Fibroblast of upper back skin (primary cell): ENCODE results near the gene PLEKHG4B.
A peak's percentile ranks its signal among the peaks of the same experiment; 100 is the strongest.
"Not testable (repeated sequence)": the region's sequence is repeated elsewhere in the genome, so short reads cannot be mapped to it uniquely, and the experiment has no call there.

Experiments used
- DNase-seq: peaks from one replicate; pipeline ENCODE4 v3.0.0-alpha.2; 2013

Gene PLEKHG4B

DNA sequence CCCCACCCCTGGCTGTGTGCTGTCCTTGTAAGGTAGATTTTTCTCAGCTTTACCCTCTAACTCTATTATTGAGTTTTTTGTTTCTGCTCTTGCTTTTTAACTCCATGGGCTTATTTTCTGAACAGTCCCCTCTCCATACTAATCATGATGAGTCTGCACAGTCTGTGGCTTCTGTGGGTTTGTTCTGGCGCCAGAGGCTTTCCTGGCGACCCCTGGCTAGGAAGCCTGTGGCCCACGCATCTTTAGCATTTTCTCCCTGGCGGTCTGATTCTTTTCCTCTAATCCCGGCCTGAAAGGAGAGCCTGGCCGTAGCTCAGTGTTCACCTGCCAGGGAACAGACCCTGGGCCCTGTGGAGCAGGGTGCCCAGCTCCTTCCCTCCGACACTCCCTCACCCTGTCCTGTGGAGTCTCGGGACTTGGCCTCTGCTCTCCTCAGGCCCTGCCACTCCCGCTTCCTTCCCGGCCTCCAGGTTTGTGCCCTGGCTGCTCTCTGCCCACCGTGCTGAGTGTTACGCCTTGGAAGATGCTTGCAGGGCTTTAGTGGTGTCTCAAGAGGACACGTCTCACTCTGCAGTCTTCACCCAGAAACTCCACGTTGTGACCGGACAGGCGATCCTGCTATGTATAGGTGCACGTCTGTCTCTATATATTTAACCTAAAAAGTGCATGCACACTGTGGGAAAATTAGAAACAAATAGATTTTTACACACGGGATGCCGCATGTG, 67.6 kb downstream of the PLEKHG4B start:
- DNase-seq: peak; percentile 90

GRCh38 chr5:160173-160510, 68.2 kb downstream of the PLEKHG4B start:
- DNase-seq: peak; percentile 38

DNA sequence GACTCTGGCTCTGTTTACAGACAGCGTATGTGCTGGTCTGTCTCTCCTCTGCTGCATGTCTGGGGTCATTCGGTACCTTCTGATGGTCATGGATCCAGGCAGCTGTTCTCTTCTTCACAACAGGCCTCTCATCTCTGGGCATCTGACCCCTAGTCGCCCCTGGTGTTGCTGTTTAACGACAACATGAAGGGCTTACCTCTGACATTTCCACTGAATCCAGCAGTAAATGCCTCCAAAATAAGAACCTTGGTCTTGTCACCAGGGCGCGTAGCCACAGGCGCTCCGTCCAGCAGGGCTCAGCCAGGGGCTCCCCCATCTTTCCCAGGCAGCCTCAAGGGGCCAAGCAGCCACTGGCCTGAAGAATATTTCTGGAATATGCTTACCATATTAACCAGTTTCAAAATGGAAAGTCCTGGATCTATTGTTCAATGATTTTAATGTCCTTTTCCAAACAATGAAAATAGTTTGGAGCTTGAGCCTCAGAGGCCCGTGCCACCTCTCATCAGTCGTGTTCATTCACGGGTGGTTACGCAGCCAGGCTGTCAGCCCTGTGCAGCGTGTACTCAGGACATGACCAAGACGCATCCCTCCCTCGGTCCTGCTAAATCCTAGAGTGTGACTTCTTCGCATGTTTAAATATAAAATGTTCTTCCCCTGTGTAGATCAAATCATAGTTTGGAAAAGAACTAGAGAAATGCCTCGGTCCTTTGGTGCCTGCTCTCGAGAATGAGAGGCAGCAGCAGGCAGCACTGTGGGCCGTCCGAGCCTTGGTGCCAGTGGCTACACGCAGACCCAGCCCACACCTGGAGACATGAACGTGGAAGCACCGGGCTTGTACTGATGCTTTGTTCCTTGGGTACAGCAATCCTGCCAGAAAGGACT, 69.2 kb downstream of the PLEKHG4B start:
- DNase-seq: no peak

- no peak for DNase-seq
Observed at GRCh38 chr5:161803-162110, 69.8 kb downstream of the PLEKHG4B start.

GRCh38 chr5:162190-162564, 70.2 kb downstream of the PLEKHG4B start:
- DNase-seq: no peak

- DNase-seq: no peak
Observed at GRCh38 chr5:162565-163337, 70.8 kb downstream of the PLEKHG4B start.

GRCh38 chr5:163338-163620, 71.3 kb downstream of the PLEKHG4B start:
- DNase-seq: no peak

- no peak for DNase-seq
Observed at GRCh38 chr5:163841-164240, 71.9 kb downstream of the PLEKHG4B start.

DNA sequence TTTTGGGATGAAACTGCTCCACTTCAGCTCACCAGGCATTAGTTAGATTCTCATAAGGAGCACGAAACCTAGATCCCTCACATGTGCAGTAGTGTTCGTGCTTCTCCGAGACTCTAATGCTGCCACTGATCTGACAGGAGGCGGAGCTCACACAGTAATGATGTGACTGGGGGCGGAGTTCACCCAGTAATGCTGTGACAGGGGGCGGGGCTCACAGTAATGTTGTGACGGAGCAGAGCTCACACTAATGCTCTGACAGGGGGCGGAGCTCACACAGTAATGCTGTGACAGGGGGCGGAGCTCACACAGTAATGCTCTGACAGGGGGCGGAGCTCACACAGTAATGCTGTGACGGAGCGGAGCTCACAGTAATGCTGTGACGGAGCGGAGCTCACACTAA, 72.3 kb downstream of the PLEKHG4B start:
- no peak for DNase-seq

GRCh38 chr5:164783-165182, 72.8 kb downstream of the PLEKHG4B start:
- DNase-seq: not testable (repeated sequence)

- DNase-seq: no peak
Observed at GRCh38 chr5:166441-167372, 74.7 kb downstream of the PLEKHG4B start.

DNA sequence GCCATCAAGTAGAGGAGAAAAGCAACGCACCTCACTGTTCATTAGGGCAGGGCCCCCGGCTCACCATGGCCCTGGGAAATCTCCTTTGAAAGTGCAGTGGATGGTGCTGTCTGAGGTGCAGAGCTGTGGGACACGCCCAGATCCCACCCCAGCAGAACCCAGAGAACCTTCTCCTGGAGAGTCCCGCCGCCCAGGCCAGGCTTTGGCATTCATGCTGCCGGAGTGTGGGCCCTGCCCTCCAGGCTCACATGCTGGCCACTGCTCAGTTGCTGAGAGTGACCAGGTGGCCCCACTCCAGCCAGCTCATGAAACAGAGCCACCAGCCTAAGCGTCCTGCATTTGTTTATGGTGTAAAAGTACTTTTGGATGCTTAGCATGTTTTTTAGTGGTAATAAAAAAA, 75.5 kb downstream of the PLEKHG4B start:
- no peak for DNase-seq

DNA sequence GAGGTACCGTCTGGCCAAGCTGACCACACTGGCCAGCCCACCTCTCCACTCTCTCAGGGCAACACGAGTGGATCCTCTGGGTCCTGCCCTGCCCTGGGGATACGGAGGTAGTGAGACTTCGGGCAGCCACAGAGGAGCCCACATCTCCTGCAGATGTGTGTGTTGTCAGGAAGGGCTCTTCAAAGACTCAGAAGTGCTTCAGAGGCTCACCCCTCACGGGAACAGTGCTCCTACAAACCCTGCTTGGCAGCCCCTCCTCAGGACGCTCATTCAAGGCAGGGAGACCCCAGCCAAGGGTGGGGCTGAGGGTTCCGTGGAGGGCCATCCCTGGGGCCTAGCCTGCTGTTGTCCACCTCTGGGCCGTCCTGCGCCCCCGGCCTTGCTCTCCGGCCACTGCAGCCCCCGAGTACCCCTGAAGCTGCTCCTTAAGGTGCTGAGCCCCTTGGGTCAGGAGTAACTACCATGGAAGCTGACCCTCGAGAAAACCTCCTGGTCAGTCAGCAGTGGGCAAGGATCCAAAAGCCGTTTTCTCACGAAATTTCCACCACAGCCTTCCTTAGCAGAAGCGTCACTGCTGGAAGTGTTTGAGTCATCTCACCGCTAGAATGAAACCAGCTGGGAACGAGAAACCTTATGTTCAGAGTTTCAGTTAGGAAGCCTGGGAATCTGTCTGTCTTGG, 76.2 kb downstream of the PLEKHG4B start:
- peak; percentile 97 for DNase-seq

GRCh38 chr5:169071-169727, 77.2 kb downstream of the PLEKHG4B start:
- no peak for DNase-seq

DNA sequence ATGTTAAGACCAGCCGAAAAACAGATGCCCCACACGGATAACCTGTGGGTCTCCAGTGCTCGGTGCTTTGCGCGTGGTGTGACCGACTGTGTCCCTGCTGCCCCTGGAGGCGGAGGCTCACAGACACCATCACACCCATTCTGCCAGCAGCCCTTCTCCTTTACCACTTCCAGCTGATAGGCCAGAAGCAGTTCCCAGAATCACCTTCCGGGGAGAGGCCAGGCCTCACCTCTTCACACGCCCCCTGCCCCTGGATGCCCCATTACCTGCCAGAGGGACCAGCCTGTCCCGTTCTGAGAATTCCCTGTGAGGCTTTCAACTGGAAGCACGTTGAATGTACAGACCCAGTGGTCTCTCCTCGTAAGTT, 77.7 kb downstream of the PLEKHG4B start:
- no peak for DNase-seq

DNA sequence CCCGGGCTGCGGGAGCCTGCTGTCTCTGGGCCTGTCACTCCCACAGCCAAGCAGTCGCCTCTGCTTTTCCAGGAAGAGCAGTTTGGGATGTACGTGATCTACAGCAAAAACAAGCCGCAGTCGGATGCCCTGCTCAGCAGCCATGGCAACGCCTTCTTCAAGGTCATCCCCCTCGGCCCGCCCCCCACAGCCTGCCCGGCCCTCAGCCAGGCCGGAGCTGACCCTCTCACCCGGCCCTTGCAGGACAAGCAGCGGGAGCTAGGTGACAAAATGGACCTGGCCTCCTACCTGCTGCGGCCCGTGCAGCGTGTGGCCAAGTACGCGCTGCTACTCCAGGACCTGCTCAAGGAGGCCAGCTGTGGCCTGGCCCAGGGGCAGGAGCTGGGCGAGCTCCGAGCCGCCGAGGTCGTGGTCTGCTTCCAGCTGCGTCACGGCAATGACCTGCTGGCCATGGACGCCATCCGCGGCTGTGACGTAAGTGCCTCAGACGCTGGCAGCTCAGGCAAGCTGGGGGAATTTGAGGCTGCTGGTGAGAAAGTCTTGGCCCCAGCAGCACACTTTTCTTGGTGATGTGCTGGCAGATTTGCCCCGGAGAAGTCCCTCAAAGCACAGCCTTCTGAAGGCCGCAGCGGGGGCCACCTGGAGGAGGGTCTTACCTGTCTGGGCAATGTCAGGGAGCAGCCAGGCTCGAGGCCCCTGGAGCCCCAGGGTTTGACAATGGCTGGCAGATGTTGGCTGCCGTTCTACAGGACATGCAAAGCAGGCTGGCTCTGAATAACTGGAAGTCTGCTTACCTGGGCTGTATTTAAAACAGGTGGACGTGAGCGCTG, 79.2 kb downstream of the PLEKHG4B start:
- no peak for DNase-seq

- DNase-seq: no peak
Observed at GRCh38 chr5:171801-172331, 79.9 kb downstream of the PLEKHG4B start.

DNA sequence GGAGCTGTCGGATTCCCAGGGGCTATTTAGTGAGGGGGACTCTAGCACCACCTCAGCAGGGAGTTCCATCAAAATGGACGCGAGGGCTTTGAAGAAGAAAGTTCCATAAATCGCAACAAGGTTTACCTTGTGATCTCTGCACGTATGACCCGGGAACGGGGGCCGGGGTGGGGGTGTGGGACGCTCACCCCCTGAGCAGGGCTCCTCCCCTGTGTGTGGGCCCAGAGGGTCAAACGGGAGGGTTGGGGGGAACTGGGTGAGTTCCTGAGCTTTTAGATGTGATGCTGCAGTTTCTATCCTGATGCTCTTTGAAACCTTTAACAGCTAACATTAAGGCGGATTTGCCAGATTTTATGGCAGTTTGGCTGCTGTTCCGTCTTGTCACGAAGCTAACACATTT, 80.5 kb downstream of the PLEKHG4B start:
- DNase-seq: no peak

GRCh38 chr5:172841-173251, 80.9 kb downstream of the PLEKHG4B start:
- DNase-seq: no peak
